ENCODE data around the gene PIGB. TPM values are rescaled to one million over a fixed set of nuclear protein-coding genes. Genes with fewer than 3 reads are reported as not detected.

The PIGB gene
- total and polyA plus RNA-seq, 2 of the 13 experiments (the other 11 are each of a cell fraction or from before 2014, with no cell fraction given) = 14.5 to 19.1 TPM

DNA sequence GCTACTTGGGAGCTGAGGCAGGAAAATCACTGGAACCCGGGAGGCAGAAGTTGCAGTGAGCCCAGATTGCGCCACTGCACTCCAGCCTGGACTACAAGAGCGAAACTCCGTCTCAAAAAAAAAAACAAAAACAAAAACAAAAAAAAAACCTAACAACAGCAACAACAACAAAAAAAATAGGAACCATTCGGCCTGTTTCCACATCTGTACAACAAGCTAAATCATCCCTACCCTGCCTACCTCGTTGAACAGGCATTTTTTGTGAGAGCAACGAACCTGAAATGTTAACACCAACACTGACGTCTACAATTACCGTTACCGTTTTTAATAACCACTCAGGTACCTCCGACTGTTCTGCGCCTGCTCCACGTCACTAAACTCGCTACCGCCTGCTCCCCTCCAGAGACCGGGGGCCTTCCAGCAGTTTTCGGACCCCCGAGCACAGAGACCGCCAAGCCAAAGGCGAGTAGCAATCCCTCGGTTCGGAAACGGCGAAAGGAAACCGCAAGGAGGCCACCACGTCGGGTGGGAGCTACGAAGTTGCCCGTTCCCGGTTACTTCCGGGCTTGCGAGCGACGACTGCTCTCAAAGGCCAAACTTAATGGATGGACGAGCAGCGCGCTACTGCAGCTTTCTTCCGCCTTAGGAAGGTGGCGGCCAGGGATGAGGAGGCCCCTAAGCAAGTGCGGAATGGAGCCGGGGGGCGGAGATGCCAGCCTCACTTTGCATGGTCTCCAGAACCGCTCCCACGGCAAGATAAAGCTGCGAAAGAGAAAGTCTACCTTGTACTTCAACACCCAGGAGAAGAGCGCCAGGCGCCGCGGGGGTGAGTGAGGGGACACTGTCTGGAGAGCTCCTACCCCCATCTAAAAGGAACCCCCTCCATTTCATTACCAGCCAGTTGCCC lies at the start of gene PIGB, which contains the start of gene PIGBOS1 (continued):
- TF ChIP-seq, protein P1, sequence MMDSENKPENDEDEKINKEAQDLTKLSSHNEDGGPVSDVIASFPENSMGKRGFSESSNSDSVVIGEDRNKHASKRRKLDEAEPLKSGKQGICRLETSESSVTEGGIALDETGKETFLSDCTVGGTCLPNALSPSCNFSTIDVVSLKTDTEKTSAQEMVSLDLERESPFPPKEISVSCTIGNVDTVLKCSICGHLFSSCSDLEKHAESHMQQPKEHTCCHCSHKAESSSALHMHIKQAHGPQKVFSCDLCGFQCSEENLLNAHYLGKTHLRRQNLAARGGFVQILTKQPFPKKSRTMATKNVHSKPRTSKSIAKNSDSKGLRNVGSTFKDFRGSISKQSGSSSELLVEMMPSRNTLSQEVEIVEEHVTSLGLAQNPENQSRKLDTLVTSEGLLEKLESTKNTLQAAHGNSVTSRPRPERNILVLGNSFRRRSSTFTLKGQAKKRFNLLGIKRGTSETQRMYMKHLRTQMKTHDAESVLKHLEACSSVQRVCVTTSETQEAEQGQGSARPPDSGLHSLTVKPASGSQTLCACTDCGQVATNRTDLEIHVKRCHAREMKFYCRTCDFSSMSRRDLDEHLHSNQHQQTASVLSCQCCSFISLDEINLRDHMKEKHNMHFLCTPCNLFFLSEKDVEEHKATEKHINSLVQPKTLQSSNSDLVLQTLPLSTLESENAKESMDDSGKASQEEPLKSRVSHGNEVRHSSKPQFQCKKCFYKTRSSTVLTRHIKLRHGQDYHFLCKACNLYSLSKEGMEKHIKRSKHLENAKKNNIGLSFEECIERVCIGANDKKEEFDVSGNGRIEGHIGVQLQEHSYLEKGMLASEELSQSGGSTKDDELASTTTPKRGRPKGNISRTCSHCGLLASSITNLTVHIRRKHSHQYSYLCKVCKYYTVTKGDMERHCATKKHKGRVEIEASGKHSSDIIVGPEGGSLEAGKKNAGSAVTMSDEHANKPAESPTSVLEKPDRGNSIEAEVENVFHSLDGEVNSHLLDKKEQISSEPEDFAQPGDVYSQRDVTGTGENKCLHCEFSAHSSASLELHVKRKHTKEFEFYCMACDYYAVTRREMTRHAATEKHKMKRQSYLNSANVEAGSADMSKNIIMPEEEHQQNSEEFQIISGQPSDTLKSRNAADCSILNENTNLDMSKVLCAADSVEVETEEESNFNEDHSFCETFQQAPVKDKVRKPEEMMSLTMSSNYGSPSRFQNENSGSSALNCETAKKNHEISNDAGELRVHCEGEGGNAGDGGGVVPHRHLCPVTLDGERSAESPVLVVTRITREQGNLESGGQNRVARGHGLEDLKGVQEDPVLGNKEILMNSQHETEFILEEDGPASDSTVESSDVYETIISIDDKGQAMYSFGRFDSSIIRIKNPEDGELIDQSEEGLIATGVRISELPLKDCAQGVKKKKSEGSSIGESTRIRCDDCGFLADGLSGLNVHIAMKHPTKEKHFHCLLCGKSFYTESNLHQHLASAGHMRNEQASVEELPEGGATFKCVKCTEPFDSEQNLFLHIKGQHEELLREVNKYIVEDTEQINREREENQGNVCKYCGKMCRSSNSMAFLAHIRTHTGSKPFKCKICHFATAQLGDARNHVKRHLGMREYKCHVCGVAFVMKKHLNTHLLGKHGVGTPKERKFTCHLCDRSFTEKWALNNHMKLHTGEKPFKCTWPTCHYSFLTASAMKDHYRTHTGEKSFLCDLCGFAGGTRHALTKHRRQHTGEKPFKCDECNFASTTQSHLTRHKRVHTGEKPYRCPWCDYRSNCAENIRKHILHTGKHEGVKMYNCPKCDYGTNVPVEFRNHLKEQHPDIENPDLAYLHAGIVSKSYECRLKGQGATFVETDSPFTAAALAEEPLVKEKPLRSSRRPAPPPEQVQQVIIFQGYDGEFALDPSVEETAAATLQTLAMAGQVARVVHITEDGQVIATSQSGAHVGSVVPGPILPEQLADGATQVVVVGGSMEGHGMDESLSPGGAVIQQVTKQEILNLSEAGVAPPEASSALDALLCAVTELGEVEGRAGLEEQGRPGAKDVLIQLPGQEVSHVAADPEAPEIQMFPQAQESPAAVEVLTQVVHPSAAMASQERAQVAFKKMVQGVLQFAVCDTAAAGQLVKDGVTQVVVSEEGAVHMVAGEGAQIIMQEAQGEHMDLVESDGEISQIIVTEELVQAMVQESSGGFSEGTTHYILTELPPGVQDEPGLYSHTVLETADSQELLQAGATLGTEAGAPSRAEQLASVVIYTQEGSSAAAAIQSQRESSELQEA (CRISPR knock-in tag; IDR thresholded peaks at IDR 0.05; ENCODE audit: not compliant biosample characterization) = no peak
- no peak for TF ChIP-seq ZNF207 (IDR thresholded peaks at IDR 0.05; ENCODE audit: borderline replicate concordance)
- TF ChIP-seq, protein P2, sequence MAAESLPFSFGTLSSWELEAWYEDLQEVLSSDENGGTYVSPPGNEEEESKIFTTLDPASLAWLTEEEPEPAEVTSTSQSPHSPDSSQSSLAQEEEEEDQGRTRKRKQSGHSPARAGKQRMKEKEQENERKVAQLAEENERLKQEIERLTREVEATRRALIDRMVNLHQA (CRISPR knock-in tag; IDR thresholded peaks at IDR 0.05) = no peak
- TF ChIP-seq ZNF10 (CRISPR knock-in tag; IDR thresholded peaks at IDR 0.05; ENCODE audit: borderline replicate concordance, low read depth) = no peak
- TF ChIP-seq ZNF616 (CRISPR knock-in tag; IDR thresholded peaks at IDR 0.05; ENCODE audit: low read depth) = no peak; the same call in 1 of the 2 replicates
- peak; percentile 54; the same call in 1 of the 2 replicates for TF ChIP-seq HCFC1 (IDR thresholded peaks at IDR 0.05; ENCODE audit: low read depth, low read length)
- peak; percentile 90; the same call in 1 of the 2 replicates for TF ChIP-seq ZNF879 (CRISPR knock-in tag; IDR thresholded peaks at IDR 0.05)
- 0 out of 2 replicates have a peak, but pooled peaks have one; percentile 57 for TF ChIP-seq ZNF670 (CRISPR knock-in tag; IDR thresholded peaks at IDR 0.05; ENCODE audit: borderline replicate concordance)
- TF ChIP-seq NCOA2 (CRISPR knock-in tag; IDR thresholded peaks at IDR 0.05) = peak; percentile 50; the same call in 1 of the 2 replicates
- TF ChIP-seq U2AF2 (IDR thresholded peaks at IDR 0.05; ENCODE audit: low read depth, low read length) = no peak
- TF ChIP-seq, protein P3, sequence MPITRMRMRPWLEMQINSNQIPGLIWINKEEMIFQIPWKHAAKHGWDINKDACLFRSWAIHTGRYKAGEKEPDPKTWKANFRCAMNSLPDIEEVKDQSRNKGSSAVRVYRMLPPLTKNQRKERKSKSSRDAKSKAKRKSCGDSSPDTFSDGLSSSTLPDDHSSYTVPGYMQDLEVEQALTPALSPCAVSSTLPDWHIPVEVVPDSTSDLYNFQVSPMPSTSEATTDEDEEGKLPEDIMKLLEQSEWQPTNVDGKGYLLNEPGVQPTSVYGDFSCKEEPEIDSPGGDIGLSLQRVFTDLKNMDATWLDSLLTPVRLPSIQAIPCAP (CRISPR knock-in tag; IDR thresholded peaks at IDR 0.05; ENCODE audit: low read depth) = peak; percentile 84; the same call in 1 of the 2 replicates
- TF ChIP-seq ZNF605 (CRISPR knock-in tag; IDR thresholded peaks at IDR 0.05) = peak; percentile 65; the same call in 1 of the 2 replicates
- TF ChIP-seq NFYB (CRISPR knock-in tag; IDR thresholded peaks at IDR 0.05) = no peak
- no peak for TF ChIP-seq PRPF4 (IDR thresholded peaks at IDR 0.05; ENCODE audit: low read depth, low read length, poor library complexity, severe bottlenecking)
- no peak for TF ChIP-seq ZNF180 (CRISPR knock-in tag; IDR thresholded peaks at IDR 0.05; ENCODE audit: borderline replicate concordance, low read depth)
- TF ChIP-seq ZNF136 (CRISPR knock-in tag; IDR thresholded peaks at IDR 0.05; ENCODE audit: low read depth) = peak; percentile 64; the same call in 1 of the 2 replicates
- peak; percentile 27; the same call in 1 of the 2 replicates for TF ChIP-seq DNMT1 (CRISPR knock-in tag; IDR thresholded peaks at IDR 0.05)
- TF ChIP-seq MXI1 (IDR thresholded peaks at IDR 0.05; ENCODE audit: borderline replicate concordance, low read depth, low read length) = peak; percentile 57; the same call in 1 of the 3 replicates
- TF ChIP-seq KLF6 (CRISPR knock-in tag; IDR thresholded peaks at IDR 0.05) = peak; percentile 27; the same call in 1 of the 2 replicates

All from HepG2 (cell line).